Measurements from ENCODE around the gene PSORS1C2. TPM values are rescaled to one million over a fixed set of nuclear protein-coding genes. Genes with fewer than 3 reads are reported as not detected.

PSORS1C2 gene
- total RNA-seq, 4 donors from 2014 or later = not detected

DNA sequence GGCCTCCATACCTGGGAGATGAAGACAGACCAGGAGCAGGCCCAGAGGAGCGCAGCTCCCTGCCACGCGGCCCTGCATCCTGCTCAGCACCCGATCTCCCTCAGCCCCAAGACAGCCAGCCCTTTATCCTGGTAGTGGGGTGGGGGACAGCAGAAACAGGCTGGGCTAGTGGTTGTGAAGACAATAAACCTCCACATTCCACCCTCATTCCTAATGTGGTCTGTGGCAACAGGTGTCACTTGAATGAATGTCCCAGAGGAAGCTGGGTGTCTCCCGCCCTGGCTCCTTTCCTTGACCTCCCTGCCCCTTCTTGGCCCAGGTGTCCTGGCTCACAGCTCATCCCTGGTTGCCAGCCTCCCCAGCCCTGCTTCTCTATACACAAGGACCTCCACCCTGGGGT is 26.4 kb downstream of the PSORS1C2 start, which contains the start of gene C6orf15:
TSS of gene C6orf15 (minus strand) at position 98 of the 400 bp plus-strand sequence. CDS start at position 78, 20 bp downstream.
- H3K27me3 ChIP-seq = no peaks in the 10 kb centered on the region
- H3K4me1 ChIP-seq = peaks cover 16 to 41% of the 10 kb centered on the region in 2 donors
- no peak for TF ChIP-seq POLR2A (IDR thresholded peaks at IDR 0.05)
- no peak for TF ChIP-seq CTCF (IDR thresholded peaks at IDR 0.05)
- intact Hi-C loops (cut with DNase I) = no loop called here
- H3K4me3 ChIP-seq (replicated peaks in 1 of 3) = no peak within 1 kb of the TSS
- H3K9me3 ChIP-seq = no peaks in the 10 kb centered on the region
- 91 to 96% methylated on average over 5 of the region's 5 CpGs for WGBS, 2 donors
- no peak for DNase-seq
- peak within 1 kb of the TSS in 1 of 3 donors; percentile 82 for H3K27ac ChIP-seq
- H3K36me3 ChIP-seq = no peaks in the 10 kb centered on the region

DNA sequence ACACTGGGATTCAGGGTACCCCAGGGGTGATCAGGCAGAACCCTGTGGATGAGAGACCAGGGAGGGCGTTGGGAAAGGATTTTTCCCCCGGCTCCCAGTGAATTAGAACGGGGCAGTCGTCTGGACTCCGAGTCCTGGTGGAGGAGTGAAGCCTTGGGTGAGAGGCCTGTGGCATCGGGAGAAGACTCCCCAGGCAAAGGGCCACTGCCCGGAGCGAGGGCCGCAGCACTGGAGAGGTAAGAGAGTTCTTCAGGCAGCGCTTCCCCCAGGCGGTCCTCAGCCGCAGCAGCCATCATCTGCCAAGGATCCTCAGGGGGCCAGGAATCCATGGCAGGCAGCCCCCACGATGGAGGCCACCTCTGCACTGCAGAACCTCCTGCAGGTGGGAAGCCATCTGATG is 27.2 kb downstream of the PSORS1C2 start:
- 83 to 91% methylated on average over 7 to 13 of the region's 13 CpGs for WGBS, 2 donors
- H3K4me1 ChIP-seq = peaks cover 16 to 34% of the 10 kb centered on the region in 2 donors
- no peak for DNase-seq

DNA sequence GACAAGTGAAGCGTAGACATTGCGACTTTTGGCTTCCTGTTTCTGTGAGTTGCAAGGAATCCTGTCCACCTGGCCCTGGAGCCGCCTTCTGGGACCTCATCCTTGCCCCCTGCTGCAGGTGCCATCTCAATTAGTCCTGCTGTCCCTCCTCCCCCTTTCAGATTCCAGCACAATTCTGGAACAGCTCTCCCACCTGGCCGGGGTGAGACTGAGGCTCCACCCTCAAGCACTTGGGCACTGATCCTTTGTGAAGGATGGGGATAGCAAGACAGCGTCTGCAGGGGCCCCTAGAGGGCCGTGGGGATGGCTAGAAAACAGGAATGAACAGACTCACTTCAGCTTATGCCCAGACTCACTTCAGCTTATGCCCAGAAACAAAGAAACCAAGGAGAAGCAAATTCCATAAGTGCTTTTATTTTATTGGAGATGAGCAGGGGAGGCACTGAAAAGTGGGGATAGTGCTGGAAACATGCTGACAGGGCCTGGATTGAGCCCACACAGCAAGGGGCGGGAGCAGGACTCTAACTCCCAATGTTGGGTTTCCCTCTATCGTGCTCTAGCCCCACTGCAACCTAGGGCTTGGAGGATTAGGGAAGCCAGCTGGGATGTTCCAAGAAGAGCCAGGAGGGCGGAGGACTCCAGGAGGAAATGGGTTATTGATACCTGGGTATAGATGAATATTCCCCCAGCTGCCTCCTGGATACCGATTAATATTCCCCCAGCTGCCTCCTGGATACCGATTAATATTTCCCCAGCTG is 27.9 kb downstream of the PSORS1C2 start:
- peaks cover 16 to 27% of the 10 kb centered on the region in 2 donors for H3K4me1 ChIP-seq
- WGBS, 2 donors = 70 to 74% methylated on average over 11 of the region's 11 CpGs
- intact Hi-C loops (cut with DNase I) = no loop called here
- no peaks in the 10 kb centered on the region for H3K9me3 ChIP-seq
- no peak for TF ChIP-seq CTCF (IDR thresholded peaks at IDR 0.05)
- no peak for TF ChIP-seq POLR2A (IDR thresholded peaks at IDR 0.05)
- H3K27me3 ChIP-seq = no peaks in the 10 kb centered on the region
- no peaks in the 10 kb centered on the region for H3K36me3 ChIP-seq
- DNase-seq = no peak
- H3K27ac ChIP-seq = no peak overlapping the region
- no peak overlapping the region for H3K4me3 ChIP-seq (replicated peaks in 1 of 3)

More for the DNA sequence above, 27.2 kb downstream of the PSORS1C2 start:
- Histone ChIP-seq H3K4me3 (replicated peaks in 1 of 3) (no peak overlapping the region), H3K27me3 (no peaks in the 10 kb centered on the region), H3K9me3 (no peaks in the 10 kb centered on the region), H3K36me3 (no peaks in the 10 kb centered on the region), H3K27ac (no peak overlapping the region)
- no peak for TF ChIP-seq CTCF (IDR thresholded peaks at IDR 0.05)
- no peak for TF ChIP-seq POLR2A (IDR thresholded peaks at IDR 0.05)
- intact Hi-C loops (cut with DNase I) = no loop called here

GRCh38 chr6:31107052-31107451 is 31.8 kb downstream of the PSORS1C2 start:
- intact Hi-C loops (cut with DNase I) = no loop called here
- Histone ChIP-seq H3K4me1 (peaks cover 0 to 2% of the 10 kb centered on the region in 2 donors), H3K36me3 (no peaks in the 10 kb centered on the region), H3K27ac (no peak overlapping the region), H3K4me3 (replicated peaks in 1 of 3) (no peak overlapping the region), H3K27me3 (no peaks in the 10 kb centered on the region), H3K9me3 (no peaks in the 10 kb centered on the region)
- TF ChIP-seq CTCF (IDR thresholded peaks at IDR 0.05) (no peak), POLR2A (IDR thresholded peaks at IDR 0.05) (no peak)
- WGBS, 2 donors = 84 to 89% methylated on average over 4 of the region's 4 CpGs
- no peak for DNase-seq

- Histone ChIP-seq H3K4me3 (replicated peaks in 1 of 3) (no peak overlapping the region), H3K27ac (no peak overlapping the region), H3K9me3 (no peaks in the 10 kb centered on the region), H3K27me3 (no peaks in the 10 kb centered on the region), H3K4me1 (peaks cover 0 to 3% of the 10 kb centered on the region in 2 donors), H3K36me3 (no peaks in the 10 kb centered on the region)
- intact Hi-C loops (cut with DNase I) = no loop called here
- no peak for DNase-seq
- 93 to 95% methylated on average over 2 of the region's 2 CpGs for WGBS, 2 donors
- no peak for TF ChIP-seq CTCF (IDR thresholded peaks at IDR 0.05)
- no peak for TF ChIP-seq POLR2A (IDR thresholded peaks at IDR 0.05)
These were observed 35.7 kb downstream of the PSORS1C2 start for GRCh38 chr6:31103136-31103535.
